Peyer's patch (tissue), 4 donors: ENCODE results near the gene CNTNAP2. TPM values are rescaled to one million over a fixed set of nuclear protein-coding genes. Genes with fewer than 3 reads are reported as not detected.

Experiments
- DNase-seq, 3 donors: peaks; one replicate each; pipeline ENCODE4 v3.0.0-alpha.2; 2017 to 2019
- H3K27ac ChIP-seq, 4 donors: fragments of 200-600 bp; sonication (generic); one replicate each; pipeline ENCODE4 v1.5.1; 2016 to 2019
- H3K27me3 ChIP-seq, 2 donors: fragments of 200-600 bp; sonication (generic); one replicate each; pipeline ENCODE4 v1.5.1; 2019
- H3K36me3 ChIP-seq, 3 donors: fragments of 200-600 bp; sonication (generic); one replicate each; pipeline ENCODE4 v1.5.1; 2016 to 2019
- H3K4me1 ChIP-seq, 4 donors: fragments of 200-600 bp; sonication (generic); one replicate each; pipeline ENCODE4 v1.5.1; 2016 to 2019
- H3K4me3 ChIP-seq, 4 donors: fragments of 200-600 bp; sonication (generic); 1 replicate in 3 of 4; 2 replicates in 1 of 4; pipeline ENCODE4 v1.5.1; 2016 to 2019; ENCODE audit warnings: mild to moderate bottlenecking in 1 of 4
- H3K9me3 ChIP-seq, 4 donors: fragments of 200-600 bp; sonication (generic); one replicate each; pipeline ENCODE4 v1.5.1; 2016 to 2019; ENCODE audit warnings: mild to moderate bottlenecking in 1 of 4
- CTCF ChIP-seq, 6 experiments: fragments of 450-650 bp in 4 of 6; fragments of 200-600 bp in 2 of 6; sonication (generic) in 1 of 6; IDR thresholded peaks; one replicate each; pipeline ENCODE4 v1.5.1; 2017 to 2019; ENCODE audit warnings: antibody characterized with exemption in 6 of 6, mild to moderate bottlenecking in 3 of 6, moderate library complexity in 1 of 6
- POLR2A ChIP-seq, 2 donors: fragments of 450-650 bp; IDR thresholded peaks; one replicate each; pipeline ENCODE4 v1.5.1; 2017; ENCODE audit warnings: antibody characterized with exemption in 2 of 2, mild to moderate bottlenecking in 2 of 2, moderate library complexity in 2 of 2
- total RNA-seq, 4 donors: library from RNA; depleted of rRNA; stranded (reverse); fragments of >200 nt; gene quantifications; one replicate each; pipeline ENCODE4 v1.1.0, GENCODE V29; 2016

CNTNAP2 gene
- total RNA-seq, 4 donors from 2014 or later, result 1.5 to 4.9 (median 3.6) TPM

GRCh38 chr7:148116829-148117403 lies 2000.3 kb downstream of the CNTNAP2 start:
- no peak overlapping the region for H3K27ac ChIP-seq
- H3K27me3 ChIP-seq, result no peaks in the 10 kb centered on the region
- no peak overlapping the region for H3K4me3 ChIP-seq
- no peaks in the 10 kb centered on the region for H3K9me3 ChIP-seq
- H3K4me1 ChIP-seq, result no peaks in the 10 kb centered on the region
- DNase-seq, result no peak
- H3K36me3 ChIP-seq, result no peaks in the 10 kb centered on the region
- TF ChIP-seq POLR2A (IDR thresholded peaks at IDR 0.05) (no peak), CTCF (IDR thresholded peaks at IDR 0.05) (no peak)

GRCh38 chr7:148118371-148118770 lies 2001.8 kb downstream of the CNTNAP2 start:
- DNase-seq, result no peak
- H3K4me1 ChIP-seq, result no peaks in the 10 kb centered on the region
- no peak overlapping the region for H3K27ac ChIP-seq
- no peak overlapping the region for H3K4me3 ChIP-seq
- TF ChIP-seq POLR2A (IDR thresholded peaks at IDR 0.05), result no peak
- H3K36me3 ChIP-seq, result no peaks in the 10 kb centered on the region
- H3K9me3 ChIP-seq, result no peaks in the 10 kb centered on the region
- H3K27me3 ChIP-seq, result no peaks in the 10 kb centered on the region

GRCh38 chr7:148121401-148121800 lies 2004.8 kb downstream of the CNTNAP2 start:
- no peaks in the 10 kb centered on the region for H3K36me3 ChIP-seq
- H3K4me1 ChIP-seq, result no peaks in the 10 kb centered on the region
- no peak overlapping the region for H3K4me3 ChIP-seq
- no peaks in the 10 kb centered on the region for H3K27me3 ChIP-seq
- no peaks in the 10 kb centered on the region for H3K9me3 ChIP-seq
- DNase-seq, result no peak
- no peak for TF ChIP-seq POLR2A (IDR thresholded peaks at IDR 0.05)
- TF ChIP-seq CTCF (IDR thresholded peaks at IDR 0.05), result no peak
- no peak overlapping the region for H3K27ac ChIP-seq

GRCh38 chr7:148121847-148122246 lies 2005.2 kb downstream of the CNTNAP2 start:
- TF ChIP-seq POLR2A (IDR thresholded peaks at IDR 0.05) (no peak), CTCF (IDR thresholded peaks at IDR 0.05) (no peak)
- Histone ChIP-seq H3K4me3 (no peak overlapping the region), H3K27ac (no peak overlapping the region), H3K9me3 (no peaks in the 10 kb centered on the region), H3K4me1 (no peaks in the 10 kb centered on the region), H3K27me3 (no peaks in the 10 kb centered on the region), H3K36me3 (no peaks in the 10 kb centered on the region)
- DNase-seq, result no peak

- TF ChIP-seq POLR2A (IDR thresholded peaks at IDR 0.05) (no peak), CTCF (IDR thresholded peaks at IDR 0.05) (no peak)
- Histone ChIP-seq H3K27me3 (no peaks in the 10 kb centered on the region), H3K9me3 (no peaks in the 10 kb centered on the region), H3K4me1 (no peaks in the 10 kb centered on the region), H3K4me3 (no peak overlapping the region), H3K36me3 (no peaks in the 10 kb centered on the region), H3K27ac (no peak overlapping the region)
- no peak for DNase-seq
These were observed 2007.9 kb downstream of the CNTNAP2 start for GRCh38 chr7:148124477-148124876.

GRCh38 chr7:148127374-148127773 lies 2010.8 kb downstream of the CNTNAP2 start:
- Histone ChIP-seq H3K4me3 (no peak overlapping the region), H3K27me3 (no peaks in the 10 kb centered on the region), H3K27ac (no peak overlapping the region), H3K4me1 (no peaks in the 10 kb centered on the region), H3K36me3 (no peaks in the 10 kb centered on the region), H3K9me3 (no peaks in the 10 kb centered on the region)
- DNase-seq, result no peak
- no peak for TF ChIP-seq CTCF (IDR thresholded peaks at IDR 0.05)
